H1 (cell line): ENCODE measurements around the gene MTHFD1. TPM values are rescaled to one million over a fixed set of nuclear protein-coding genes. Genes with fewer than 3 reads are reported as not detected.

Experiments used
- CTCF ChIA-PET: fragments of 300-600 bp; sonication (Branson Sonifier 250); formaldehyde crosslinking; loops from one replicate; lab custom pipeline; 2021; ENCODE audit not compliant: partially characterized antibody; lab: Charles Lee
- POLR2A ChIA-PET: fragments of 300-600 bp; sonication (Branson Sonifier 250); formaldehyde crosslinking; loops from one replicate; lab custom pipeline; 2021; ENCODE audit warnings: inconsistent platforms; ENCODE audit not compliant: partially characterized antibody; lab: Charles Lee
- DNase-seq, 2 experiments: peaks; one replicate each; pipeline versions ENCODE4 v3.0.0 to v3.0.0-alpha.2; 2010 to 2022; ENCODE audit warnings: low spot score in 2 of 2, low read depth in 1 of 2, mixed read lengths in 1 of 2
- FAIRE-seq: peaks from 2 replicates; lab custom pipeline; 2011; peaks lifted over from hg19 to GRCh38; lab: Jason Lieb, UNC
- H2AFZ ChIP-seq: 2 replicates; pipeline ENCODE4 v1.8.1; 2012; ENCODE audit warnings: low read length, inconsistent platforms
- H2AK5ac ChIP-seq: 2 replicates; pipeline ENCODE4 v1.6.1; 2013; ENCODE audit warnings: low read depth, low read length
- H2BK120ac ChIP-seq: replicated peaks from 2 replicates; pipeline ENCODE3; 2013; ENCODE audit warnings: low read depth, low read length, inconsistent platforms
- H2BK12ac ChIP-seq: 2 replicates; pipeline ENCODE4 v1.6.1; 2013; ENCODE audit warnings: low read depth, low read length
- H2BK15ac ChIP-seq: 2 replicates; pipeline ENCODE4 v1.6.1; 2013; ENCODE audit warnings: low read length
- H2BK20ac ChIP-seq: 2 replicates; pipeline ENCODE4 v1.6.1; 2013; ENCODE audit warnings: low read length
- H2BK5ac ChIP-seq: 2 replicates; pipeline ENCODE4 v1.6.1; 2013; ENCODE audit warnings: low read depth, low read length
- H3K14ac ChIP-seq: 2 replicates; pipeline ENCODE4 v1.6.1; 2013; ENCODE audit warnings: inconsistent platforms; ENCODE audit not compliant: insufficient read length
- H3K18ac ChIP-seq: 2 replicates; pipeline ENCODE4 v1.6.1; 2013; ENCODE audit warnings: low read length; ENCODE audit errors: extremely low read depth
- H3K23ac ChIP-seq: 2 replicates; pipeline ENCODE4 v1.6.1; 2013; ENCODE audit warnings: inconsistent platforms; ENCODE audit not compliant: insufficient read length
- H3K23me2 ChIP-seq: 2 replicates; pipeline ENCODE4 v1.6.1; 2013; ENCODE audit warnings: low read depth, low read length
- H3K27ac ChIP-seq: 2 replicates; pipeline ENCODE4 v1.6.1; 2011; ENCODE audit warnings: low read depth, low read length, inconsistent platforms
- H3K27me3 ChIP-seq, 4 experiments: replicated peaks in 1 of 4; 1 replicate in 1 of 4; 2 replicates in 3 of 4; pipeline versions ENCODE4 v1.6.1 to v1.8.1; 2011 to 2013; ENCODE audit warnings: low read length in 3 of 4, mild to moderate bottlenecking in 3 of 4, inconsistent platforms in 2 of 4, mixed read lengths in 2 of 4, moderate library complexity in 1 of 4; ENCODE audit not compliant: control insufficient read depth in 3 of 4, insufficient read depth in 3 of 4; ENCODE audit errors: extremely low read depth in 1 of 4
- H3K36me3 ChIP-seq, 4 experiments: 2 replicates each; pipeline versions ENCODE4 v1.6.1 to v1.8.1; 2011 to 2013; ENCODE audit warnings: mild to moderate bottlenecking in 4 of 4, low read length in 3 of 4, moderate library complexity in 2 of 4, control low read depth in 1 of 4, inconsistent platforms in 1 of 4; ENCODE audit not compliant: insufficient read depth in 4 of 4, control insufficient read depth in 2 of 4
- H3K4ac ChIP-seq: replicated peaks from 2 replicates; pipeline ENCODE3; 2013; ENCODE audit warnings: low read length, low read depth, mixed read lengths, inconsistent platforms; ENCODE audit not compliant: insufficient read length
- H3K4me1 ChIP-seq, 4 experiments: replicated peaks in 1 of 4; 1 replicate in 1 of 4; 2 replicates in 3 of 4; pipeline versions ENCODE4 v1.6.1 to v1.8.1; 2011 to 2013; ENCODE audit warnings: low read length in 3 of 4, inconsistent platforms in 2 of 4, mixed read lengths in 1 of 4; ENCODE audit not compliant: insufficient read depth in 4 of 4, control insufficient read depth in 3 of 4
- H3K4me2 ChIP-seq, 2 experiments: 2 replicates each; pipeline versions ENCODE4 v1.6.1 to v1.8.1; 2011 to 2013; ENCODE audit warnings: low read depth in 2 of 2, low read length in 2 of 2, control low read depth in 1 of 2, inconsistent platforms in 1 of 2, mild to moderate bottlenecking in 1 of 2; ENCODE audit not compliant: insufficient read depth in 1 of 2
- H3K4me3 ChIP-seq, 4 experiments: fragments of 200-600, 300-600 bp in 1 of 4; sonication (generic), shearing (Covaris generic), sonication (Bioruptor Twin) in 1 of 4; 2 replicates each; pipeline versions ENCODE4 v1.5.1 to v1.8.1; 2011 to 2016; ENCODE audit warnings: low read length in 4 of 4, low read depth in 3 of 4, control low read depth in 2 of 4, inconsistent platforms in 2 of 4, mild to moderate bottlenecking in 2 of 4, mixed read lengths in 1 of 4, moderate library complexity in 1 of 4; ENCODE audit not compliant: insufficient read depth in 2 of 4; ENCODE audit errors: extremely low read depth in 1 of 4
- H3K56ac ChIP-seq: replicated peaks from 2 replicates; pipeline ENCODE3; 2013; ENCODE audit warnings: low read depth, mild to moderate bottlenecking, mixed read lengths, low read length, inconsistent platforms; ENCODE audit not compliant: insufficient read length
- H3K79me1 ChIP-seq: 2 replicates; pipeline ENCODE4 v1.6.1; 2013; ENCODE audit warnings: low read depth, low read length, control low read depth
- H3K79me2 ChIP-seq, 2 experiments: 2 replicates each; pipeline versions ENCODE4 v1.6.1 to v1.8.1; 2012 to 2013; ENCODE audit warnings: low read length in 2 of 2, mild to moderate bottlenecking in 2 of 2, inconsistent platforms in 1 of 2; ENCODE audit not compliant: insufficient read depth in 2 of 2, control insufficient read depth in 1 of 2
- H3K9ac ChIP-seq, 4 experiments: replicated peaks in 1 of 4; 1 replicate in 1 of 4; 2 replicates in 3 of 4; pipeline versions ENCODE4 v1.6.1 to v1.8.1; 2011 to 2013; ENCODE audit warnings: low read depth in 3 of 4, low read length in 3 of 4, control low read depth in 2 of 4, mild to moderate bottlenecking in 2 of 4, moderate library complexity in 2 of 4, inconsistent platforms in 1 of 4; ENCODE audit errors: extremely low read depth in 1 of 4
- H3K9me3 ChIP-seq, 2 experiments: 2 replicates each; pipeline versions ENCODE4 v1.6.1 to v1.8.1; 2012 to 2013; ENCODE audit warnings: mild to moderate bottlenecking in 2 of 2, moderate library complexity in 2 of 2, control low read depth in 1 of 2, inconsistent platforms in 1 of 2, low read depth in 1 of 2, low read length in 1 of 2, mixed read lengths in 1 of 2; ENCODE audit not compliant: insufficient read depth in 2 of 2
- H4K20me1 ChIP-seq, 2 experiments: replicated peaks in 1 of 2; 2 replicates each; pipeline versions ENCODE3 to v1.8.1; 2011 to 2013; ENCODE audit warnings: inconsistent platforms in 2 of 2, low read length in 2 of 2, mild to moderate bottlenecking in 1 of 2; ENCODE audit not compliant: insufficient read depth in 2 of 2, control insufficient read depth in 1 of 2
- H4K5ac ChIP-seq: 2 replicates; pipeline ENCODE4 v1.6.1; 2013; ENCODE audit warnings: low read length, low read depth, mixed read lengths, inconsistent platforms; ENCODE audit not compliant: insufficient read length
- H4K8ac ChIP-seq: 2 replicates; pipeline ENCODE4 v1.8.0; 2013; ENCODE audit warnings: mild to moderate bottlenecking, moderate library complexity, low read length, inconsistent platforms; ENCODE audit not compliant: insufficient read depth; ENCODE audit errors: extremely low read depth
- H4K91ac ChIP-seq: replicated peaks from 2 replicates; pipeline ENCODE3; 2013; ENCODE audit warnings: low read length, mixed read lengths, inconsistent platforms; ENCODE audit not compliant: insufficient read length
- RBBP5 ChIP-seq: IDR thresholded peaks from 2 replicates; pipeline ENCODE4 v1.7.1; 2012; ENCODE audit warnings: low read depth, mild to moderate bottlenecking, inconsistent platforms, low read length, moderate library complexity, borderline replicate concordance
- WGBS, 2 experiments: shearing (Covaris generic) in 1 of 2; methylation state at CpG; one replicate each; pipeline versions ENCODE4 v1.1.6 to v1.1.7; 2013 to 2015; ENCODE audit warnings: low lambda C conversion rate in 2 of 2, mixed read lengths in 2 of 2, inconsistent platforms in 1 of 2, low coverage in 1 of 2, missing lambda C conversion rate in 1 of 2; ENCODE audit not compliant: insufficient replicate concordance in 2 of 2, insufficient coverage in 1 of 2, insufficient read length in 1 of 2; ENCODE audit errors: extremely low coverage in 1 of 2, missing lambda C conversion rate in 1 of 2; 5-methylcytosine and 5-hydroxymethylcytosine counted together
- polyA plus RNA-seq, 7 experiments: library from polyadenylated mRNA; depleted of rRNA in 3 of 7; stranded (reverse) in 5 of 7; unstranded in 2 of 7; fragments of >200 nt in 5 of 7; fragments of 200-250 nt in 2 of 7; gene quantifications; 1 replicate in 5 of 7; 2 replicates in 1 of 7; 4 replicates in 1 of 7; pipeline versions ENCODE4 v1.2.1 to v1.2.3, GENCODE V29; 2011 to 2013; ENCODE audit warnings: missing spikeins in 2 of 7, mixed read lengths in 2 of 7
- total RNA-seq: library from RNA; stranded (reverse); fragmentation: NEBNext Ultra II Directional; extraction: Animal tissue kit (Norgen Biotek cat#: 25700); gene quantifications from 2 replicates; pipeline ENCODE4 v1.2.1, GENCODE V29; 2021

MTHFD1 gene
- total and polyA plus RNA-seq, 2 of the 8 experiments (the other 6 are each of a cell fraction or from before 2014, with no cell fraction given), result 79.7 to 332 TPM

DNA sequence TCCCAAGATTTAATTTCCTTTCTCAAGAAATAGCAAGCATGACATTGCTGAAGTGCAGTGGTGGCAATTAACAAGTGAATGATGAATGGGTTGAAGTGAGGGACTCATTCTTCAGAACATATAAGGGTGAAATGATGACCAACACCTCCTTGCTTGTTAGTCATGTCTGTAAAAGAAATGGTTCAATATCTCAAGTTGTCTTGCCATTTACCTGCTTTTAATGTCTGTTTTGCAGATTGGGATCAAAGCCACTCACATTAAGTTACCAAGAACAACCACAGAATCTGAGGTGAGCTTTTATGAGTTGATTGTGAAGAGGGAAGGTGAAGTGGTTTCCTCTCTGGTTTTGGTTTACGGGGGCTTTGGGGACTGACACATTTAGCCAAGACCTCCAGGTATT, 24.1 kb downstream of the MTHFD1 start:
- WGBS, 2 experiments, result 100% methylated on average over 1 of the region's 1 CpG; no CpG with 5 or more reads in 1 of the 2 experiments
- H4K8ac ChIP-seq, result no peak overlapping the region
- CTCF ChIA-PET, result interaction anchor here (0.7 to 1.3 kb wide), 4 partner anchors 18 to 68 kb away, joined by 3 to 9 read pairs (median 4); no protein-coding TSS in a partner anchor
- no peak overlapping the region for H3K14ac ChIP-seq
- H2BK5ac ChIP-seq, result no peak overlapping the region
- no peak overlapping the region for H2BK20ac ChIP-seq
- no peaks in the 10 kb centered on the region for H3K27me3 ChIP-seq
- H3K79me2 ChIP-seq, result peaks cover 0 to 26% of the 10 kb centered on the region in 2 experiments; a peak in 2 of 4 replicates
- DNase-seq (no peak), FAIRE-seq (no peak)
- H4K91ac ChIP-seq, result no peak overlapping the region
- H2BK15ac ChIP-seq, result no peak overlapping the region
- H3K79me1 ChIP-seq, result peaks cover 2% of the 10 kb centered on the region; the same call in 1 of the 2 replicates
- no peak overlapping the region for H2BK12ac ChIP-seq
- H4K20me1 ChIP-seq, result peaks cover 0 to 3% of the 10 kb centered on the region in 2 experiments
- H3K9me3 ChIP-seq, result no peaks in the 10 kb centered on the region
- H2BK120ac ChIP-seq, result no peak overlapping the region
- peaks cover 0 to 3% (median 0%) of the 10 kb centered on the region in 4 experiments; a peak in 2 of 7 replicates for H3K4me1 ChIP-seq
- POLR2A ChIA-PET, result interaction anchor here (0.9 to 1.8 kb wide), 2 partner anchors 9 to 21 kb away, joined by 6 read pairs; no protein-coding TSS in a partner anchor
- no peak overlapping the region for H2AK5ac ChIP-seq
- peaks cover 11 to 66% (median 39%) of the 10 kb centered on the region in 4 experiments for H3K36me3 ChIP-seq
- H3K4me2 ChIP-seq, result no peak overlapping the region
- no peak for TF ChIP-seq RBBP5
- H3K4ac ChIP-seq, result no peak overlapping the region
- no peak overlapping the region for H4K5ac ChIP-seq
- no peak overlapping the region for H3K27ac ChIP-seq
- no peak overlapping the region for H2AFZ ChIP-seq
- H3K9ac ChIP-seq, result no peak overlapping the region
- no peaks in the 10 kb centered on the region for H3K23me2 ChIP-seq
- no peak overlapping the region for H3K18ac ChIP-seq
- no peak overlapping the region for H3K23ac ChIP-seq
- H3K56ac ChIP-seq, result no peak overlapping the region
- H3K4me3 ChIP-seq, result no peak overlapping the region
